Measurements from ENCODE around the gene WNT11. TPM values are rescaled to one million over a fixed set of nuclear protein-coding genes. Genes with fewer than 3 reads are reported as not detected.
"Not testable (repeated sequence)": the region's sequence is repeated elsewhere in the genome, so short reads cannot be mapped to it uniquely, and the experiment has no call there.

Gene WNT11
- total RNA-seq, 6 experiments from 2014 or later, result 2.8 to 13.1 (median 5.5) TPM

DNA sequence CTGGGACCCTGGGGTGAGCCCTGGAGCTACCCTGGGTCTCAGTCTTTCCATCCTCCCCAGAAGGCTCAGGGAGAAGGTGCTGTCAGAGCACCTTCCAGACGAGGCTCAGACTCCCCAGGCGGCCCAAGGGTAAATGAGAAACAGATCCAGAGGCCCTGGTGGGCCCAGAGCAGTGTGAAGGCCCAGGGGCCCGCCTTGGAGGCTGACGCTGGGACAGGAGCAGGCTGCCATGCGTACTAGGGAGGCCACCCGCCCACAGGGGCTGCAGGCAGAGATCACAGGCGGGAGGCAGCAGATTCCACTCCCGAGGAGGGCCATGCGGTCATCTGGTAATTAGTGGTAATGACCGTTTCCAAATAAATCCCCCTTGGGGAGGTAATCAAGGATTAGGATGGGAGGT lies 5.2 kb downstream of the WNT11 start:
- DNase-seq (no peak), ATAC-seq (no peak)
- Histone ChIP-seq H3K27ac (no peak overlapping the region), H3K4me3 (no peak overlapping the region), H3K4me1 (peaks cover 0 to 5% (median 0%) of the 10 kb centered on the region in 4 donors), H3K36me3 (no peaks in the 10 kb centered on the region), H3K9me3 (no peaks in the 10 kb centered on the region), H3K27me3 (no peaks in the 10 kb centered on the region)
- TF ChIP-seq POLR2A (IDR thresholded peaks at IDR 0.05), result no peak
- 80% methylated on average over 1 of the region's 10 CpGs for WGBS (ENCODE audit: insufficient coverage, low coverage, low lambda C conversion rate, missing lambda C conversion rate)
- intact Hi-C loops (cut with DNase I), result no loop called here

DNA sequence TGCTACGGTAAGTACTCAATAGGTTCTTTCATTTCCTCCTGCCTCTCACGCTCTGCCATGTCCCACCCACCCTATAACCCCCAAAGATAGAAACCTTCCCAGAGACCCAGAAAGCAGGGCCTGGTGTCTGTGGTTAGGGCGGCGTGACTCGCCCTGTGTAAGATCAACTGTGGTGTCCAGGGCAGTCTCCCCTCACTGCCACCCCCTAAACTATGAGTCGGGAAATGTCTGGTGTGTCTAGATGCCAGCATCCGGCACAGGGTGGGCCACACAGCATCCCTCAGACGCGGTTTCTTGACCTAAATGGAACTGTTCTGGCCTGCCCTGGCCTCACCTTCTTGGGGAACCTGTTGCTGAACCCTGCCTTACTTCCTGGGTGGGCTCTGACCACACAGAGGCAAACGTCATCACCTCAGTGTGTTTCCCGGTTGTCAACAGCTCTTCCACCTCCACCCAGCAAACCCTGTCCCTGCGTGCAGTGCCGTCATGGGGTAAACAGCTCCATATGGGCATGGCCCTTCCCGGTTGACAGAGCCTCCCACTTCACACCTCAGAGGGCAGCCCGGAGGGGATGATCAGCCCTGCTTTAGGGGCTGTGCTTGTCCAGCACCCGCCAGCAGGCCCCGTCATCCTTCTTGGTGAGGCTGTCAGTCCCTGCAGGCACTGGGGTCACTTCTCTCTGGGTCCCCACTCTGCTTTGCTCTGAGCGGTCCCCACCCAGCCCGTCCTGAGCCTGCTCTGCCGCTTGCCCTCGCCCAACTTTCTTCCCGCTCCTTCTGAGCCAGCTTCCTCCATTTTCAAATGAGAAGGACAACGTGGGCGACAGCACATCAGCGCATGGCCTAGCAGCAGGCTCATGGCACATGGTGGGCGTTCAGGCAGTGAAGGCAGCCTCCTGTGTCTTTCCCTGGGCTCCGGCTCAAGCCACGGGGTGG lies 6.0 kb downstream of the WNT11 start:
- Histone ChIP-seq H3K27ac (no peak overlapping the region), H3K4me1 (peaks cover 0 to under 1% (median 0%) of the 10 kb centered on the region in 4 donors), H3K36me3 (no peaks in the 10 kb centered on the region), H3K4me3 (no peak overlapping the region), H3K27me3 (no peaks in the 10 kb centered on the region), H3K9me3 (no peaks in the 10 kb centered on the region)
- ATAC-seq (no peak), DNase-seq (no peak)
- intact Hi-C loops (cut with DNase I), result no loop called here
- WGBS (ENCODE audit: insufficient coverage, low coverage, low lambda C conversion rate, missing lambda C conversion rate), result 89% methylated on average over 11 of the region's 28 CpGs
- TF ChIP-seq, protein P1, sequence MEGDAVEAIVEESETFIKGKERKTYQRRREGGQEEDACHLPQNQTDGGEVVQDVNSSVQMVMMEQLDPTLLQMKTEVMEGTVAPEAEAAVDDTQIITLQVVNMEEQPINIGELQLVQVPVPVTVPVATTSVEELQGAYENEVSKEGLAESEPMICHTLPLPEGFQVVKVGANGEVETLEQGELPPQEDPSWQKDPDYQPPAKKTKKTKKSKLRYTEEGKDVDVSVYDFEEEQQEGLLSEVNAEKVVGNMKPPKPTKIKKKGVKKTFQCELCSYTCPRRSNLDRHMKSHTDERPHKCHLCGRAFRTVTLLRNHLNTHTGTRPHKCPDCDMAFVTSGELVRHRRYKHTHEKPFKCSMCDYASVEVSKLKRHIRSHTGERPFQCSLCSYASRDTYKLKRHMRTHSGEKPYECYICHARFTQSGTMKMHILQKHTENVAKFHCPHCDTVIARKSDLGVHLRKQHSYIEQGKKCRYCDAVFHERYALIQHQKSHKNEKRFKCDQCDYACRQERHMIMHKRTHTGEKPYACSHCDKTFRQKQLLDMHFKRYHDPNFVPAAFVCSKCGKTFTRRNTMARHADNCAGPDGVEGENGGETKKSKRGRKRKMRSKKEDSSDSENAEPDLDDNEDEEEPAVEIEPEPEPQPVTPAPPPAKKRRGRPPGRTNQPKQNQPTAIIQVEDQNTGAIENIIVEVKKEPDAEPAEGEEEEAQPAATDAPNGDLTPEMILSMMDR (IDR thresholded peaks at IDR 0.05), result no peak
- TF ChIP-seq POLR2A (IDR thresholded peaks at IDR 0.05), result no peak

DNA sequence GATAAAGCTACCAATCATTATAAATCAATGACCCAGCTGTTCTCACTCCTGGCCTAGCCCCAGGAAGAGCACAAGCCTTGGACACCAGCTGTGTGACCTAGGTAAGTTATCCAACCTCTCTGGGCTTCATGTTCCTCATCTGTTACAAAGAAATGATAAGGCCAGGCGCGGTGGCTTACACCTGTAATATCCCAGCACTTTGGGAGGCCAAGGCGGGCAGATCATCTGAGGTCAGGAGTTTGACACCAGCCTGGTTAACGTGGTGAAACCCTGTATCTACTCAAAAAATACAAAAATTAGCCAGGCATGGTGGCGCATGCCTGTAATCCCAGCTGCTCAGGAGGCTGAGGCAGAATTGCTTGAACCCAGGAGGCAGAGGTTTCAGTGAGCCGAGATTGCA lies 7.6 kb downstream of the WNT11 start:
- 100% methylated on average over 4 of the region's 6 CpGs for WGBS (ENCODE audit: insufficient coverage, low coverage, low lambda C conversion rate, missing lambda C conversion rate)
- DNase-seq; intact Hi-C loops (cut with DNase I); H3K27ac ChIP-seq; H3K27me3 ChIP-seq; H3K4me3 ChIP-seq; H3K36me3 ChIP-seq; ATAC-seq; H3K9me3 ChIP-seq; H3K4me1 ChIP-seq: not testable (repeated sequence)

DNA sequence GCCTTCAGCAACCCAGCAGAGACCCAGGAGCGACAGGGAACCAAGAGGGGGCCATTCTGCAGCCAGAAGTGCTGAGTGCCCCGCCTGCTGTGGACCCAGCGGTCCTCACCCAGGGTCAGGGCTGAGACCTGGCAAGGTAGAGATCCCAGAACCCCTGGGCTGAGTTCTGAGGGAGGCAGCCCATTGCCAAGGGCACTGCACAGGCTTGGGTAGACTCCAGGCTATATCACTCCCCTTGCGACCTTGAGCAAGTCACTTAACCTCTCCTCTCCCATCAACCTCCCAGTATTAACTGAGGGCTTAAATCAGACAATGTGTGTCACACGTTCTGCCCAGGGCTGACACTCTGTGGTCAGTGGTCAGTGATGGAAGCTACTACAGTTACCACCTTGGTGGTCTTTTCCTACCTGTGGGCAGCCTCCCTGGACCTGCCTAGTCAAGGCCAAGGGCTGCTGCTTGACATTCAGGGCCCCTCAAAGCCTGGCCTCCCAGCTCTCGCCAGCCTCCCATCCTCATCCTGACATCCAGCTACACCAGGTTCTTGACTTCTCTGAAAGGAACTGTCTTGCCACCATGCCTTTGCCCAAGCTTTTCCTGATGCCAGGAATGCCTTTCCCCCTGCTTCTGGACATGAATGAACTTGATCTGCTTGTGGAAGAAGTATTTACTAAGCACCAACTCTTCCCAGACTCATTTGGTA lies 8.2 kb downstream of the WNT11 start:
- intact Hi-C loops (cut with DNase I), result no loop called here
- H3K9me3 ChIP-seq, result no peaks in the 10 kb centered on the region
- WGBS (ENCODE audit: insufficient coverage, low coverage, low lambda C conversion rate, missing lambda C conversion rate), result no CpG with 5 or more reads among the region's 6 CpGs
- no peaks in the 10 kb centered on the region for H3K27me3 ChIP-seq
- no peaks in the 10 kb centered on the region for H3K4me1 ChIP-seq
- H3K27ac ChIP-seq, result no peak overlapping the region
- H3K4me3 ChIP-seq, result no peak overlapping the region
- ATAC-seq (no peak), DNase-seq (no peak)
- H3K36me3 ChIP-seq, result no peaks in the 10 kb centered on the region
- no peak for TF ChIP-seq POLR2A (IDR thresholded peaks at IDR 0.05)
- TF ChIP-seq, protein P1 (IDR thresholded peaks at IDR 0.05), result no peak

DNA sequence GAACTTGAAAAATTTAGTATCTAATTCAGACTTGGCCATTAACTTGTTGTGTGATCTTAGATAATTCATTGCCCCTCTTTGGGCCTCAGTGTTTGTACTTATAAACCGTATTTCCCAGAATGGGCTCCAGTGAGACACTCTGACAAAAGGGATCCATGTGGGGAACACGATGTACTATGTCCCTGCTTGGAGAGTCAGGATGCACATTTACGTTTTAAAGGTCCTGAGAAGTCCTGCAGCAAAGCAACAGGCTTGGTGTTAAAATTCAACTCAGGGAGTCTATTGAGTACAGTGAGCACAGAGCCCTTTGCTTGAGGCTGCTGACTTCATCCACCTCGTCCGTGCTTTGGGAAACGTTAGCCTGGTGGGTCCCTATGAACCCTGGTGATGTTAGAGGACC lies 9.0 kb downstream of the WNT11 start:
- DNase-seq (no peak), ATAC-seq (no peak)
- intact Hi-C loops (cut with DNase I), result no loop called here
- Histone ChIP-seq H3K9me3 (no peaks in the 10 kb centered on the region), H3K36me3 (no peaks in the 10 kb centered on the region), H3K27me3 (no peaks in the 10 kb centered on the region), H3K27ac (no peak overlapping the region), H3K4me3 (no peak overlapping the region), H3K4me1 (no peaks in the 10 kb centered on the region)
- WGBS (ENCODE audit: insufficient coverage, low coverage, low lambda C conversion rate, missing lambda C conversion rate), result 55% methylated on average over 2 of the region's 6 CpGs
- TF ChIP-seq, protein P1 (IDR thresholded peaks at IDR 0.05), result no peak
